Activated B cell treated with CpG ODN at 0.5 μM for 24 hours (primary cell): Measurements from ENCODE around the gene HCN4. TPM values are rescaled to one million over a fixed set of nuclear protein-coding genes. Genes with fewer than 3 reads are reported as not detected.

ENCODE experiments used
- ATAC-seq: fragments of 200-7000 bp; cut with Tn5 transposase; one replicate; pipeline ENCODE4 v1.10.0; 2021; ENCODE audit warnings: low read depth, mild to moderate bottlenecking, moderate library complexity
- CTCF ChIA-PET: fragments of 350-600 bp; sonication (Branson Sonifier 250); formaldehyde crosslinking; loops from one replicate; lab custom pipeline; 2021; ENCODE audit warnings: antibody characterized with exemption; lab: Charles Lee
- POLR2A ChIA-PET: fragments of 350-600 bp; sonication (Branson Sonifier 250); formaldehyde crosslinking; loops from one replicate; lab custom pipeline; 2021; ENCODE audit warnings: antibody characterized with exemption; lab: Charles Lee
- DNase-seq: peaks from one replicate; pipeline ENCODE4 v3.0.0; 2022
- H3K27ac Mint-ChIP-seq: one replicate; pipeline ENCODE4 v1.8.0; 2020; ENCODE audit warnings: mixed read lengths
- H3K27me3 Mint-ChIP-seq: one replicate; pipeline ENCODE4 v1.8.0; 2021; ENCODE audit warnings: mixed read lengths
- H3K36me3 Mint-ChIP-seq: one replicate; pipeline ENCODE4 v1.8.0; 2021; ENCODE audit warnings: low read depth, mixed read lengths
- H3K4me1 Mint-ChIP-seq: one replicate; pipeline ENCODE4 v1.8.0; 2021; ENCODE audit warnings: mixed read lengths
- H3K4me3 Mint-ChIP-seq: one replicate; pipeline ENCODE4 v1.8.0; 2020; ENCODE audit warnings: mild to moderate bottlenecking, mixed read lengths
- H3K9me3 Mint-ChIP-seq: one replicate; pipeline ENCODE4 v1.8.0; 2020; ENCODE audit warnings: mixed read lengths
- intact Hi-C: fragments of 100-400 bp; cut with micrococcal nuclease; formaldehyde crosslinking; loops from one replicate; pipeline ENCODE4 v1.15.1; 2024
- total RNA-seq: library from RNA; stranded (reverse); gene quantifications from 2 replicates; pipeline ENCODE4 v1.2.3, GENCODE V29; 2022
- TF ChIP-seq, protein P1 (sequence below): fragments of 200-600 bp; IDR thresholded peaks from one replicate; pipeline ENCODE4 v1.8.0; 2022; ENCODE audit warnings: antibody characterized with exemption, mild to moderate bottlenecking

The HCN4 gene
- total RNA-seq, 1 donor from 2014 or later = not detected

DNA sequence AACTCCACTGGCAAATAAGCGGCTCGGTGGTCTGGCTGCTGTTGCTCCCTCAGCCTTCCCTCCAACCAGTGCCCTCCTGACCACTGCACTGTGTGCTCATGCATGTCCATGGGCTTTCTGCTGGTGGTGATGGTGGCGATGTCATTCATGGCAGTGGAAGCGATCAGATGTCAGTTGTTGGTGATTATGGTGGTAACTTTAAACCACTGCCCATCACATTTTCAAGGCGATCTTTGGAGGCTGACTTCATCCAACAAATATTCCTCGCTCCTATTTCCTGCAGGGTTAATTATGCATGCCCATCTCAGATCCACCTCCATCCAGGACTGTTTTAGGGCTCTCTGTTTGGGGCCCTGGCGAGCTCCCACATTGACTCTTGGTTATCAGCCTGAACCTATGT is 13.4 kb upstream of the HCN4 start:
- no peak for DNase-seq
- H3K9me3 Mint-ChIP-seq = peaks cover 18% of the 10 kb centered on the region
- intact Hi-C loops = no loop called here
- H3K4me3 Mint-ChIP-seq = no peak overlapping the region
- POLR2A ChIA-PET = no interaction called here
- peaks cover 22% of the 10 kb centered on the region for H3K27me3 Mint-ChIP-seq
- H3K36me3 Mint-ChIP-seq = no peaks in the 10 kb centered on the region
- no peak overlapping the region for H3K27ac Mint-ChIP-seq
- CTCF ChIA-PET = no interaction called here
- H3K4me1 Mint-ChIP-seq = no peaks in the 10 kb centered on the region
- TF ChIP-seq, protein P1, sequence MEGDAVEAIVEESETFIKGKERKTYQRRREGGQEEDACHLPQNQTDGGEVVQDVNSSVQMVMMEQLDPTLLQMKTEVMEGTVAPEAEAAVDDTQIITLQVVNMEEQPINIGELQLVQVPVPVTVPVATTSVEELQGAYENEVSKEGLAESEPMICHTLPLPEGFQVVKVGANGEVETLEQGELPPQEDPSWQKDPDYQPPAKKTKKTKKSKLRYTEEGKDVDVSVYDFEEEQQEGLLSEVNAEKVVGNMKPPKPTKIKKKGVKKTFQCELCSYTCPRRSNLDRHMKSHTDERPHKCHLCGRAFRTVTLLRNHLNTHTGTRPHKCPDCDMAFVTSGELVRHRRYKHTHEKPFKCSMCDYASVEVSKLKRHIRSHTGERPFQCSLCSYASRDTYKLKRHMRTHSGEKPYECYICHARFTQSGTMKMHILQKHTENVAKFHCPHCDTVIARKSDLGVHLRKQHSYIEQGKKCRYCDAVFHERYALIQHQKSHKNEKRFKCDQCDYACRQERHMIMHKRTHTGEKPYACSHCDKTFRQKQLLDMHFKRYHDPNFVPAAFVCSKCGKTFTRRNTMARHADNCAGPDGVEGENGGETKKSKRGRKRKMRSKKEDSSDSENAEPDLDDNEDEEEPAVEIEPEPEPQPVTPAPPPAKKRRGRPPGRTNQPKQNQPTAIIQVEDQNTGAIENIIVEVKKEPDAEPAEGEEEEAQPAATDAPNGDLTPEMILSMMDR = no peak
- ATAC-seq = no peak

DNA sequence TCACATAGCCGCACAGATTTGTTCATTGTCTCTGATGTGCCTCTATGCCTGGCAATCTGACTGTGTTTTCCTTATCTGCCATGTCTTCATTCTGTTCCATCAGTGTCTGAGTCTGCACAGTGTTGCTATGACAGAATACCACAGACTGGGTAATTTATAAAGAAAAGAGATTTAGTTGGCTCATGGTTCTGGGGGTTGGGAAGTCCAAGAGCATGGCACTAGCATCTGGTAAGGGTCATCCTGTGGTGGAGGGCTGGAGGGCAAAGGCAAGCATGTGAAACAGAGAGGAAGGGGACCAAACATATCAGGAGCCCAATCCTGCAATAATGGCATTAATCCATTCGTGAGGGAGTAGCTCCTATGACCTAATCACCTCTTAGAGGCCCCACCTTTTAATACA is 11.9 kb upstream of the HCN4 start:
- no peak overlapping the region for H3K27ac Mint-ChIP-seq
- H3K4me1 Mint-ChIP-seq = no peaks in the 10 kb centered on the region
- peaks cover 19% of the 10 kb centered on the region for H3K27me3 Mint-ChIP-seq
- ChIA-PET CTCF (no interaction called here), POLR2A (no interaction called here)
- DNase-seq (no peak), ATAC-seq (no peak)
- intact Hi-C loops = no loop called here
- no peaks in the 10 kb centered on the region for H3K36me3 Mint-ChIP-seq
- peaks cover 18% of the 10 kb centered on the region for H3K9me3 Mint-ChIP-seq
- TF ChIP-seq, protein P1 = no peak
- H3K4me3 Mint-ChIP-seq = no peak overlapping the region

DNA sequence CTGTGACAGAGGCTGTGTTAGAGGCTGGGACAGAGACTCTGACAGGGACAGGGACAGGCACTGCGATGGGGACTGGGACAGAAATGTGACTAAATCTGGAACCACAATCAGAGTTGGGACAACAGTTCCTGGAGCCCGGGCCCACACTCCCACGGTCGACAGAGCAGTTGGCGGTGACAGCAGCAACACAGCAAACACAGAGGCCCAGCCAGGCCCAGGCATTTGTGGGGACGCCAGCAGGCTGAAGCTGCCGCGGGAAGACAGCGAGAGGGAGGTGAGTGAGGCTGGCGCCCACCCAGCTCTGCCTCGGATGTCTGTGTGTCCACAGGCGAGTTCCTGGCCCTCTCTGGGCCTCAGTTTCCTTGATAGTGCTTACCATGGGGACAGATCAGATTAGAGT is 9.3 kb upstream of the HCN4 start:
- Mint-ChIP-seq H3K27ac (no peak overlapping the region), H3K27me3 (peaks cover 12% of the 10 kb centered on the region), H3K36me3 (no peaks in the 10 kb centered on the region), H3K9me3 (peaks cover 17% of the 10 kb centered on the region), H3K4me3 (no peak overlapping the region), H3K4me1 (no peaks in the 10 kb centered on the region)
- intact Hi-C loops = no loop called here
- ATAC-seq (no peak), DNase-seq (no peak)
- ChIA-PET CTCF (no interaction called here), POLR2A (no interaction called here)
- TF ChIP-seq, protein P1 = no peak

DNA sequence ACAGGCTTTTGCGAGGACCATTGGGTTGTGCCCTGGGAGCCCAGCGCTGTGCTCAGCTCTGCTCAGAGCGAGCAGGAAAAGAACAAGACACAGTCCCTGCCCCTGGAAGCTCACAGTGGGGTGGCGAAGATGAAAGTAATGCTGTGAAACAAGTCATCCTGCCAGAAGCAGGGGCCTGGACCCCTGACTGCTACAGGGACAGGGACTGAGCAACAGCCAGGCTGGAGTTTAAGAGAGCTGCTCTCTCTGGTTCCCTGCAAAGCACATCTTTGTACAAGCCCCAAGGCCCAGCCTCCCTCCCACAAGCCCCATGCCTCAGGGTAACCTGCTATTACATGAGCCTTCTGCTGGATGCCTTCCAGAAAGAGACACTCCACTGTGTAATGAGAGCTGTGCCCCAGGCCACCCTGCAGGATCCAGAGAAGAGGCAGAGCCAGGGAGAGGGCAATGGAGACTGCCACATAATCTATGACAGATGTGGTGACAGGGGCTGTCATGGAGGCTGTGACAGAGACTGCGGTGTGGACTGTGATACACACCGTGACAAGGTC is 7.1 kb upstream of the HCN4 start:
- no peak overlapping the region for H3K27ac Mint-ChIP-seq
- H3K4me1 Mint-ChIP-seq = no peaks in the 10 kb centered on the region
- TF ChIP-seq, protein P1 = no peak
- ATAC-seq = no peak
- peaks cover 13% of the 10 kb centered on the region for H3K27me3 Mint-ChIP-seq
- ChIA-PET POLR2A (no interaction called here), CTCF (no interaction called here)
- no peaks in the 10 kb centered on the region for H3K36me3 Mint-ChIP-seq
- intact Hi-C loops = no loop called here
- peaks cover 6% of the 10 kb centered on the region for H3K9me3 Mint-ChIP-seq
- DNase-seq = no peak
- H3K4me3 Mint-ChIP-seq = no peak overlapping the region

DNA sequence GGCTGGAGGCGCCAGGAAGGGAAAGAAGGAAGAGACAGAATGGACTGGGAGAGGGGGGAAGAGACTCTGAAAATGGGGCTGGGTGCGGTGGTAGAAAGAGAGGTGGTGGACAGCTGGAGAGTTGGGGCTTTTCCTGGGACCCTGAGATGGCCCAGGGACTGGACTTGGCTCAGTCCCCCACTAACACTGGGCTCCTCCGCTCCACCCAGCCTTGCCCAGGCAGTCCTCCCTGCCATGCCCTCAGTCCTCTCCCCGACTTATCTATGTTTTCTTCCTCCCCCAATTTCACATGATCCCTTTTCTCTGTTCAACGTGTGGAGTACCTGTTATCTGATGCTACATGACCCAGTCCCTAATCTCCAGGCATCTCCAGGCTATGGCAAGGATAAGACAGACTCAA is 6.3 kb upstream of the HCN4 start:
- intact Hi-C loops = no loop called here
- no peaks in the 10 kb centered on the region for H3K36me3 Mint-ChIP-seq
- CTCF ChIA-PET = no interaction called here
- no peaks in the 10 kb centered on the region for H3K4me1 Mint-ChIP-seq
- DNase-seq = no peak
- no peak overlapping the region for H3K27ac Mint-ChIP-seq
- H3K9me3 Mint-ChIP-seq = no peaks in the 10 kb centered on the region
- TF ChIP-seq, protein P1 = no peak
- peaks cover 21% of the 10 kb centered on the region for H3K27me3 Mint-ChIP-seq
- POLR2A ChIA-PET = no interaction called here
- no peak overlapping the region for H3K4me3 Mint-ChIP-seq
- no peak for ATAC-seq
